Islet of Langerhans (tissue), 1 donor: ENCODE data around the gene HCFC1.

ENCODE experiments used
- FAIRE-seq: peaks from one replicate; lab custom pipeline; 2011; peaks lifted over from hg19 to GRCh38; lab: Jason Lieb, UNC

The HCFC1 gene

GRCh38 chrX:153971450-153972367 is at the start of gene HCFC1:
Gene HCFC1, minus strand, starts transcription at chrX:153971818. Its CDS starts 978 bp downstream, at chrX:153970840.
- no peak for FAIRE-seq

GRCh38 chrX:154021131-154021611 is 49.6 kb upstream of the HCFC1 start:
- no peak for FAIRE-seq

GRCh38 chrX:154020536-154021115 is 49.0 kb upstream of the HCFC1 start:
- FAIRE-seq: no peak

GRCh38 chrX:154019633-154020528 is 48.3 kb upstream of the HCFC1 start, which contains the start of gene IRAK1:
Gene IRAK1, minus strand, starts transcription at chrX:154019902. Its CDS starts 90 bp downstream, at chrX:154019812.
- FAIRE-seq: no peak

- no peak for FAIRE-seq
Observed at GRCh38 chrX:154019061-154019621, 47.5 kb upstream of the HCFC1 start.

- FAIRE-seq: no peak
Observed at GRCh38 chrX:154018518-154019060, 47.0 kb upstream of the HCFC1 start.

GRCh38 chrX:154017766-154018517 is 46.3 kb upstream of the HCFC1 start:
- no peak for FAIRE-seq

- no peak for FAIRE-seq
Observed at GRCh38 chrX:154016366-154017076, 44.9 kb upstream of the HCFC1 start.

GRCh38 chrX:154015581-154016264 is 44.1 kb upstream of the HCFC1 start:
- FAIRE-seq: no peak

GRCh38 chrX:154014429-154015380 is 43.1 kb upstream of the HCFC1 start:
- no peak for FAIRE-seq

- FAIRE-seq: no peak
Observed at GRCh38 chrX:154013614-154014360, 42.2 kb upstream of the HCFC1 start.

GRCh38 chrX:154013001-154013421 is 41.4 kb upstream of the HCFC1 start:
- FAIRE-seq: no peak

GRCh38 chrX:154012336-154012991 is 40.8 kb upstream of the HCFC1 start:
- FAIRE-seq: no peak

GRCh38 chrX:154011376-154012335 is 40.0 kb upstream of the HCFC1 start:
- no peak for FAIRE-seq

- no peak for FAIRE-seq
Observed at GRCh38 chrX:154010330-154011087, 38.9 kb upstream of the HCFC1 start.
